Upper lobe of right lung (tissue), 1 donor: ENCODE results near the gene APOL4. TPM values are rescaled to one million over a fixed set of nuclear protein-coding genes. Genes with fewer than 3 reads are reported as not detected.
A peak's percentile ranks its signal among the peaks of the same experiment; 100 is the strongest.
"Not testable (repeated sequence)": the region's sequence is repeated elsewhere in the genome, so short reads cannot be mapped to it uniquely, and the experiment has no call there.

Source experiments
- ATAC-seq: fragments of 200-7000 bp; cut with Tn5 transposase; one replicate; pipeline ENCODE4 v1.9.1; 2020; ENCODE audit warnings: mild to moderate bottlenecking, moderate library complexity
- DNase-seq: peaks from one replicate; pipeline ENCODE4 v3.0.0-alpha.2; 2020
- H3K27ac ChIP-seq: fragments of 200-600 bp; one replicate; pipeline ENCODE4 v1.8.0; 2022
- H3K27me3 ChIP-seq: fragments of 200-600 bp; one replicate; pipeline ENCODE4 v1.8.0; 2022; ENCODE audit warnings: mild to moderate bottlenecking
- H3K36me3 ChIP-seq: fragments of 200-600 bp; one replicate; pipeline ENCODE4 v1.8.0; 2022
- H3K4me1 ChIP-seq: fragments of 200-600 bp; one replicate; pipeline ENCODE4 v1.8.0; 2022
- H3K4me3 ChIP-seq: fragments of 200-600 bp; one replicate; pipeline ENCODE4 v1.8.0; 2022; ENCODE audit warnings: mild to moderate bottlenecking
- H3K9me3 ChIP-seq: fragments of 200-600 bp; one replicate; pipeline ENCODE4 v1.8.0; 2022
- intact Hi-C: fragments of 100-400 bp; cut with DNase I; formaldehyde crosslinking; loops from one replicate; pipeline ENCODE4 v1.11.0; 2022
- total RNA-seq: library from RNA; stranded (reverse); fragmentation: NEBNext Ultra II Directional; extraction: Animal tissue kit (Norgen Biotek cat#: 25700); gene quantifications from one replicate; pipeline ENCODE4 v1.2.1, GENCODE V29; 2021
- TF ChIP-seq, protein P1 (sequence below): fragments of 200-600 bp; IDR thresholded peaks from one replicate; pipeline ENCODE4 v1.8.0; 2022; ENCODE audit warnings: antibody characterized with exemption
- donor health status: DM: no; HTN: yes; CAD: no; lungs with severe emphysema.

Gene APOL4
- total RNA-seq, 1 donor from 2014 or later, result 14.3 TPM

DNA sequence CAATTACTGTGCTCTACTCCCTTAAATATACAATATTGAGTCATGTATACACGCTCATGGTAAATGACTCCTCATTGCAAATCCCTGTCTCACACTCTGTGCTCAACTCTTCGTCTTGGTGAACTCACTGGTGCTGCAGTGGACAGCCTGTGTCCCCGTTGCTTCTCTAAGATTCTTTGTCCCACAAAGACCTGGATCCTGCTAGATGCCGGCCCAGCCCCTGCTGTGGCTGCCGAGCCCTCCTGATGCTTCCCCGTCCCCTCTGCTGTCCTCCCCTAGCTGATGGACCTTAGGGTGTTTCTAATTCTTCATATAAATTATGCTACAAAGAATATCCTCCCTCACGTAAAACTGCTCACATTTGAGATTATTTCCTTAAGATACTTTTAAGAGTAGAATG, 32.2 kb upstream of the APOL4 start:
- Histone ChIP-seq H3K27me3 (no peaks in the 10 kb centered on the region), H3K27ac (no peak overlapping the region), H3K4me3 (no peak overlapping the region), H3K36me3 (peaks cover 50% of the 10 kb centered on the region), H3K4me1 (peaks cover 48% of the 10 kb centered on the region), H3K9me3 (no peaks in the 10 kb centered on the region)
- no peak for ATAC-seq
- no peak for DNase-seq
- TF ChIP-seq, protein P1, sequence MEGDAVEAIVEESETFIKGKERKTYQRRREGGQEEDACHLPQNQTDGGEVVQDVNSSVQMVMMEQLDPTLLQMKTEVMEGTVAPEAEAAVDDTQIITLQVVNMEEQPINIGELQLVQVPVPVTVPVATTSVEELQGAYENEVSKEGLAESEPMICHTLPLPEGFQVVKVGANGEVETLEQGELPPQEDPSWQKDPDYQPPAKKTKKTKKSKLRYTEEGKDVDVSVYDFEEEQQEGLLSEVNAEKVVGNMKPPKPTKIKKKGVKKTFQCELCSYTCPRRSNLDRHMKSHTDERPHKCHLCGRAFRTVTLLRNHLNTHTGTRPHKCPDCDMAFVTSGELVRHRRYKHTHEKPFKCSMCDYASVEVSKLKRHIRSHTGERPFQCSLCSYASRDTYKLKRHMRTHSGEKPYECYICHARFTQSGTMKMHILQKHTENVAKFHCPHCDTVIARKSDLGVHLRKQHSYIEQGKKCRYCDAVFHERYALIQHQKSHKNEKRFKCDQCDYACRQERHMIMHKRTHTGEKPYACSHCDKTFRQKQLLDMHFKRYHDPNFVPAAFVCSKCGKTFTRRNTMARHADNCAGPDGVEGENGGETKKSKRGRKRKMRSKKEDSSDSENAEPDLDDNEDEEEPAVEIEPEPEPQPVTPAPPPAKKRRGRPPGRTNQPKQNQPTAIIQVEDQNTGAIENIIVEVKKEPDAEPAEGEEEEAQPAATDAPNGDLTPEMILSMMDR, result no peak
- intact Hi-C loops, result no loop called here

DNA sequence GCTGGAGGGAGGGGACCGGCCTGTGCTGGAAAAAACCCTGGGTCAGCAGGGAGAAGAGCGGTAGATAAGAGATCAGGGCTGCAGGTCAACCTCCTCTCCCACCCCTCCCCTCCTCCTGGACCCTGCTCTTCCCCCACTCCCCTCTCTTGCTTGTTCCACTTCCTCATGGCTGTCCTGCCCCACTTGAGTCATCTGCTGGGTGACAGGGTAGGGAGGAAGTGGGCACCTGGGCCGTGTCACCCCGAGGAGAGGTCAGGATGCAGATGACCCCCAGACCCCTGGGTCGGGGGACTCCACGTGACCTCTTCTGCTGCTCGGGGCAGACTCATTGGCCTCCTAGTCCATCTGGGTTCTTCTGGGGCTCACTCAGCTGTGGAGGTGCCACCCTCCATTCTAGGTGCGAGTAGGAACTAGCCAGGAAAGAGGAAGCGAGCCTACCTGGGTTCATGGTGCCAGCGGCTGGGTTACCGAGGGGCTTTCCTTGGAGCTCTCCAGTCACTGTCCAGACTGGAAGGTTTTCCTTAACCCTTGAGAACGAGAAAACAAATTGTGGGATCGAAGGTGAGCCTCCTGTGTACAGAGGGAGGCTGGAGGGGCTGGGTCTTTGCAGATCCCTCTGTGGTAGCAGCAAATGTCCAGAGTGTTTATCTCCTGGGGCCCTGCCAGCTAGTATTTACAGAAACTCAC, 31.2 kb upstream of the APOL4 start:
- TF ChIP-seq, protein P1, result no peak

DNA sequence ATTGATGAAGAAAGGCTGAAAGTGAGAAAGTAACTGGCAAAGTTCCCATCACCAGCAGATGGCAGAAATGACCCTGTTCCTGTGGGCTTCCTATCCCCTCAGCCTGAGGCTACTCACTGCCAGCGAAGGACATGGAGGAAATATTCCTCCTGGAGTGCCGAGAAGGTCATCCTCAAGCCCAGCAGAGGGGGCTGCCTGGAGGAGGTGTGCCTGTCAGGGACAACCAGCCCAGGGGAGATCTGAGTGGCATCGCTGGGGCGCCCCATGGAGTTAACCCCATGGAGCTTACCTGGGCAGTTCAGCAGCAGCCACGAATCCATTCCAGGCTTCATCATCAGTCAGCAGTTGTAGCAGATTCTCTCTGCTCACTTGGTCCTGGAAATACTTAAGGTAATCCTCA, 29.4 kb upstream of the APOL4 start:
- Histone ChIP-seq H3K4me1 (peaks cover 22% of the 10 kb centered on the region), H3K36me3 (peaks cover 67% of the 10 kb centered on the region)
- intact Hi-C loops, DNase-seq, H3K4me3 ChIP-seq, H3K9me3 ChIP-seq, ATAC-seq, H3K27me3 ChIP-seq, H3K27ac ChIP-seq: not testable (repeated sequence)

More for the DNA sequence above, 31.2 kb upstream of the APOL4 start:
- H3K36me3 ChIP-seq, result peaks cover 60% of the 10 kb centered on the region
- H3K27me3 ChIP-seq, result no peaks in the 10 kb centered on the region
- H3K27ac ChIP-seq, result no peak overlapping the region
- no peak overlapping the region for H3K4me3 ChIP-seq
- ATAC-seq, result peak; percentile 25
- no peak for DNase-seq
- intact Hi-C loops, result no loop called here
- H3K4me1 ChIP-seq, result peaks cover 40% of the 10 kb centered on the region
- no peaks in the 10 kb centered on the region for H3K9me3 ChIP-seq

DNA sequence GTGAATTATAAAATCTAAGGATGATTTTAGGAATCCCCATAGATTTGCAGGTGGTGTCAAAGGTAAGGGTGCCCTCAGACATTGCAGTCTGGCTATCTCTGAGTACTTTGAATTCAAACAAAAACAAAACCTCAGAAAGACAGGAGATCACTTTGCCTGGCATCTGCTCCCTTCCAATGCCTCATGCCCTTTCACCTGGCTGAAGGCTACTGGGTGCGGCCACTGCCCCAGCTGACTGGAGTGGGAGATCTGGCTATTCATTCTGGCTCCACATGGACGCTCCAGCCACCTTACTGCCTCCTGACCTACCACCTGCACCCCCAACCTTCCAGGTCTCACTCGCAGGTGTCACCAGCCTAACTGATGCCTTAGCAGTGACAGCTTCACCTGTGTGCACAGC, 28.0 kb upstream of the APOL4 start:
- peaks cover 67% of the 10 kb centered on the region for H3K36me3 ChIP-seq
- DNase-seq, H3K27ac ChIP-seq, ATAC-seq, intact Hi-C loops, H3K9me3 ChIP-seq, H3K4me1 ChIP-seq, H3K27me3 ChIP-seq, H3K4me3 ChIP-seq: not testable (repeated sequence)

DNA sequence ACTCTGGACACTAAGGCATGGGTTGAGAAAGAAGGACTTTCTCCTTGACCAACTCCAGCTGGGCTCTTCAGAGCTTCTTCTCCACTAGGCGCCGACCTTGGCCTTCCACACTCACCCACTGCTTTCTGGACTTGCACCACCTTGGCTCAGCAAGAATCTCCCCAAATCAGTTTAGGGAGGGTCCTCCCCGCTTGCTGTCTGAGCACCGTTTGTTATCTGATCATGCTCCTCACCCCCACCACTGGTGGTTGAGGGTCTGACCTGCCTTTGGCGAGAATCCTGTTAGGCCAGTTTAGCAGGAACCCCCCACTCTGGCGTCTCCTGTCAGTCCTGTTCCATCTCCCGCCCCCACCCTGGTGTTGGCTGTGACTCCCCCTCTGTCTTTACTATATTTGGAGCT, 27.3 kb upstream of the APOL4 start:
- H3K4me3 ChIP-seq, result no peak overlapping the region
- DNase-seq, result no peak
- H3K36me3 ChIP-seq, result peaks cover 67% of the 10 kb centered on the region

DNA sequence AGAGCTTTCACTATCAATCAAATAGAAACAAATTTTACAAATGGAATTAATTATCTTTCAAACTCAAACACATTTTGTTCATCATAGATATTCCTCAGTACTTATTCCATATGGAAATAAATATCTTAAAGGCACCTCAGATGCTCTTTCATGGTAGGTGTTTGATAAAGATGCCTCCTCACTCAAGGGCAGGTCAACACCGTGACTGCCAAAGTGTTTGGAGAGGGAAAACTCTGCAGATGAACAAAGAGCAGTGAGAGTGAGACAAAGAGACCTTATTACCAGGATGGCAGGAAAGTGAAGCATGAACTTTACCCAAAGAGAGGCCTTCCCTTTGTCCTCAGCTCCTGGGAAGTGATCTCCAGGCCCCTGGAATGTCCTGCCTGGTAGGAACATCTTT, 26.8 kb upstream of the APOL4 start:
- H3K4me3 ChIP-seq, H3K27ac ChIP-seq, H3K27me3 ChIP-seq, H3K4me1 ChIP-seq, DNase-seq, H3K9me3 ChIP-seq, intact Hi-C loops, ATAC-seq: not testable (repeated sequence)
- peaks cover 62% of the 10 kb centered on the region for H3K36me3 ChIP-seq

More for the DNA sequence above, 27.3 kb upstream of the APOL4 start:
- TF ChIP-seq, protein P1, result no peak
- Histone ChIP-seq H3K27ac (no peak overlapping the region), H3K4me1 (peaks cover 2% of the 10 kb centered on the region), H3K27me3 (no peaks in the 10 kb centered on the region), H3K9me3 (no peaks in the 10 kb centered on the region)
- intact Hi-C loops, result no loop called here
- no peak for ATAC-seq

DNA sequence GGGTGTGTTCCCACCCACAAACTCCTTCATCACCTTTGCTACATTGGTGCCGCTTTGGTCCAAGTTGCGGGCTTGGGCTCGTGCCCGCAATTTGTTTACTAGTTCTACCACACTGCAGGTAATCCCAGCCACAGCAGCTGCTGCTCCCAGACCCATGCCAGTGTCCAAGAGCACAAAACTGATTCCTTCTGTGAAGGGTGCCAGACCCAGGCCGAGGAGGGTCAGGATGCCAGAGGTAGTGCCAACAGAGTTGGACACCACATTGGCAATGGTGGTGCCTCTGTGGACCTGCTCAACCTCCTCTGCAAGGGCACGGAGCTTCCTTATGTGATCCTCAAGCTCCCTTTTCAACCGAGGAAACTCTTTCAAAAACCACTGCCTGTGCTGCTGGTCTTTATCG, 26.2 kb upstream of the APOL4 start:
- Histone ChIP-seq H3K4me3 (no peak overlapping the region), H3K9me3 (no peaks in the 10 kb centered on the region), H3K27ac (no peak overlapping the region), H3K27me3 (no peaks in the 10 kb centered on the region), H3K36me3 (peaks cover 56% of the 10 kb centered on the region), H3K4me1 (no peaks in the 10 kb centered on the region)
- ATAC-seq (no peak), DNase-seq (no peak)
- intact Hi-C loops, result no loop called here
- TF ChIP-seq, protein P1, result no peak
